IMR-90 (cell line): ENCODE data around the gene GATA5. TPM values are rescaled to one million over a fixed set of nuclear protein-coding genes. Genes with fewer than 3 reads are reported as not detected.

ENCODE experiments used
- ATAC-seq: fragments of 200-7000 bp; cut with Tn5 transposase; 2 replicates; pipeline ENCODE4 v1.9.1; 2020; ENCODE audit warnings: low read depth, mild to moderate bottlenecking, moderate library complexity
- BruUV-seq: library from RNA; stranded (reverse); fragments of 400-500 nt; replicated peaks from 2 replicates; lab custom pipeline; 2021; lab: Mats Ljungman, UMichigan
- CTCF ChIA-PET: fragments of 300-600 bp; formaldehyde crosslinking; extraction: SDS; loops from one replicate; lab custom pipeline; 2021; ENCODE audit warnings: antibody characterized with exemption; lab: Yijun Ruan, JAX
- POLR2A ChIA-PET: fragments of 300-600 bp; sonication (Branson Sonifier 250); formaldehyde crosslinking; loops from one replicate; lab custom pipeline; 2022; ENCODE audit warnings: antibody characterized with exemption; ENCODE audit not compliant: unreplicated experiment; lab: Charles Lee
- DNase-seq: peaks from one replicate; pipeline ENCODE4 v3.0.0; 2013
- H2AFZ ChIP-seq: replicated peaks from 2 replicates; pipeline ENCODE3; 2013; ENCODE audit warnings: low read length, mild to moderate bottlenecking; ENCODE audit not compliant: poor library complexity
- H2AK5ac ChIP-seq: 2 replicates; pipeline ENCODE4 v1.6.1; 2013; ENCODE audit warnings: low read depth, low read length, inconsistent platforms
- H2AK9ac ChIP-seq: replicated peaks from 2 replicates; pipeline ENCODE3; 2013; ENCODE audit warnings: mild to moderate bottlenecking, low read depth, low read length, moderate library complexity; ENCODE audit not compliant: poor library complexity
- H2BK120ac ChIP-seq: 2 replicates; pipeline ENCODE4 v1.6.1; 2013; ENCODE audit warnings: low read depth, low read length, inconsistent platforms
- H2BK15ac ChIP-seq: 3 replicates; pipeline ENCODE4 v1.6.1; 2013; ENCODE audit warnings: low read depth, low read length, inconsistent platforms
- H2BK20ac ChIP-seq: 2 replicates; pipeline ENCODE4 v1.6.1; 2013; ENCODE audit warnings: low read depth, mild to moderate bottlenecking, inconsistent platforms, low read length, moderate library complexity
- H2BK5ac ChIP-seq: 2 replicates; pipeline ENCODE4 v1.6.1; 2013; ENCODE audit warnings: mild to moderate bottlenecking, low read depth, low read length, inconsistent platforms; ENCODE audit not compliant: poor library complexity, severe bottlenecking
- H3K14ac ChIP-seq: replicated peaks from 2 replicates; pipeline ENCODE4 v1.6.1; 2013; ENCODE audit warnings: low read depth, low read length, inconsistent platforms
- H3K18ac ChIP-seq: 2 replicates; pipeline ENCODE4 v1.6.1; 2013; ENCODE audit warnings: low read depth, low read length, control low read depth
- H3K23ac ChIP-seq: 2 replicates; pipeline ENCODE4 v1.6.1; 2013; ENCODE audit warnings: low read depth, low read length, inconsistent platforms
- H3K27ac ChIP-seq: 2 replicates; pipeline ENCODE4 v1.5.1; 2013; ENCODE audit warnings: mild to moderate bottlenecking, control low read depth, low read length; ENCODE audit not compliant: insufficient read depth
- H3K27me3 ChIP-seq: 2 replicates; pipeline ENCODE4 v1.6.1; 2013; ENCODE audit warnings: low read length; ENCODE audit not compliant: control insufficient read depth, insufficient read depth
- H3K36me3 ChIP-seq: 2 replicates; pipeline ENCODE4 v1.6.1; 2013; ENCODE audit warnings: low read length, mixed read lengths; ENCODE audit not compliant: control insufficient read depth, insufficient read depth
- H3K4ac ChIP-seq: 2 replicates; pipeline ENCODE4 v1.6.1; 2013; ENCODE audit warnings: low read depth, low read length, inconsistent platforms
- H3K4me1 ChIP-seq: 2 replicates; pipeline ENCODE4 v1.6.1; 2013; ENCODE audit warnings: low read length, mixed read lengths; ENCODE audit not compliant: control insufficient read depth, insufficient read depth
- H3K4me2 ChIP-seq: 2 replicates; pipeline ENCODE4 v1.6.1; 2013; ENCODE audit warnings: low read depth, mild to moderate bottlenecking, control low read depth, low read length, moderate library complexity
- H3K4me3 ChIP-seq: 2 replicates; pipeline ENCODE4 v1.5.1; 2013; ENCODE audit warnings: low read depth, mild to moderate bottlenecking, control low read depth, low read length, moderate library complexity; ENCODE audit not compliant: insufficient read depth
- H3K56ac ChIP-seq: 2 replicates; pipeline ENCODE4 v1.6.1; 2013; ENCODE audit warnings: low read length, inconsistent platforms; ENCODE audit not compliant: insufficient read depth; ENCODE audit errors: extremely low read depth
- H3K79me1 ChIP-seq, 2 experiments: 2 replicates each; pipeline ENCODE4 v1.6.1; 2013; ENCODE audit warnings: low read length in 2 of 2, inconsistent platforms in 1 of 2, low read depth in 1 of 2
- H3K9ac ChIP-seq: 2 replicates; pipeline ENCODE4 v1.6.1; 2013; ENCODE audit warnings: low read depth, low read length, control low read depth
- H3K9me1 ChIP-seq: 2 replicates; pipeline ENCODE4 v1.6.1; 2013; ENCODE audit warnings: low read length, inconsistent platforms; ENCODE audit not compliant: insufficient read depth
- H3K9me3 ChIP-seq: 2 replicates; pipeline ENCODE4 v1.6.1; 2013; ENCODE audit warnings: low read length; ENCODE audit not compliant: control insufficient read depth, insufficient read depth
- H4K20me1 ChIP-seq: 2 replicates; pipeline ENCODE4 v1.6.1; 2013; ENCODE audit warnings: low read length, inconsistent platforms; ENCODE audit not compliant: insufficient read depth
- H4K5ac ChIP-seq: 2 replicates; pipeline ENCODE4 v1.6.1; 2013; ENCODE audit warnings: mild to moderate bottlenecking, low read depth, low read length, control low read depth
- H4K8ac ChIP-seq, 2 experiments: 2 replicates each; pipeline ENCODE4 v1.6.1; 2013; ENCODE audit warnings: low read depth in 2 of 2, low read length in 2 of 2, control low read depth in 1 of 2, inconsistent platforms in 1 of 2
- H4K91ac ChIP-seq: 2 replicates; pipeline ENCODE4 v1.6.1; 2013; ENCODE audit warnings: low read depth, low read length, inconsistent platforms; ENCODE audit not compliant: insufficient read depth
- BHLHE40 ChIP-seq: fragments of 150-350 bp; IDR thresholded peaks from 2 replicates; pipeline ENCODE4 v1.6.1; 2016; ENCODE audit warnings: mild to moderate bottlenecking, low read depth, low read length
- CEBPB ChIP-seq: IDR thresholded peaks from 2 replicates; pipeline ENCODE4 v1.6.1; 2012; ENCODE audit warnings: low read depth, low read length, improper control_type of control experiment
- CTCF ChIP-seq: conservative IDR thresholded peaks from 2 replicates; pipeline ENCODE4 v1.5.1; 2012; ENCODE audit warnings: mild to moderate bottlenecking, low read depth, low read length, improper control_type of control experiment
- ELK1 ChIP-seq: fragments of 150-350 bp; IDR thresholded peaks from 2 replicates; pipeline ENCODE4 v1.6.1; 2016; ENCODE audit warnings: low read depth, mild to moderate bottlenecking, low read length, moderate library complexity, borderline replicate concordance
- FOS ChIP-seq: fragments of 150-350 bp; IDR thresholded peaks from 2 replicates; pipeline ENCODE4 v1.6.1; 2016; ENCODE audit warnings: low read depth, low read length
- MAFK ChIP-seq: IDR thresholded peaks from 2 replicates; pipeline ENCODE4 v1.6.1; 2012; ENCODE audit warnings: low read depth, low read length, improper control_type of control experiment
- MAZ ChIP-seq: IDR thresholded peaks from 2 replicates; pipeline ENCODE4 v1.6.1; 2012; ENCODE audit warnings: low read depth, mild to moderate bottlenecking, low read length, improper control_type of control experiment, moderate library complexity, borderline replicate concordance
- MXI1 ChIP-seq: IDR thresholded peaks from 2 replicates; pipeline ENCODE4 v1.6.1; 2012; ENCODE audit warnings: low read depth, mild to moderate bottlenecking, low read length, moderate library complexity, borderline replicate concordance
- NFE2L2 ChIP-seq: fragments of 150-350 bp; IDR thresholded peaks from 2 replicates; pipeline ENCODE4 v1.6.1; 2016; ENCODE audit warnings: low read depth, mild to moderate bottlenecking, low read length
- POLR2A ChIP-seq: IDR thresholded peaks from 2 replicates; pipeline ENCODE4 v1.6.1; 2012; ENCODE audit warnings: mild to moderate bottlenecking, low read depth, low read length
- RAD21 ChIP-seq: IDR thresholded peaks from 2 replicates; pipeline ENCODE4 v1.6.1; 2012; ENCODE audit warnings: low read length, improper control_type of control experiment
- RCOR1 ChIP-seq: IDR thresholded peaks from 2 replicates; pipeline ENCODE4 v1.6.1; 2012; ENCODE audit warnings: mild to moderate bottlenecking, low read length, improper control_type of control experiment; ENCODE audit not compliant: insufficient replicate concordance
- SMC3 ChIP-seq: fragments of 150-350 bp; IDR thresholded peaks from 2 replicates; pipeline ENCODE4 v1.6.1; 2016; ENCODE audit warnings: low read depth, mild to moderate bottlenecking, antibody characterized with exemption, low read length, moderate library complexity
- WGBS, 2 experiments: methylation state at CpG; one replicate each; pipeline versions ENCODE4 v1.1.5 to v1.1.7; 2013; ENCODE audit warnings: missing lambda C conversion rate in 2 of 2; ENCODE audit not compliant: insufficient read length in 1 of 2; ENCODE audit errors: extremely low coverage in 2 of 2; 5-methylcytosine and 5-hydroxymethylcytosine counted together
- dilution Hi-C: fragments of 300-500 bp; cut with HindIII; formaldehyde crosslinking; loops from one replicate; pipeline ENCODE4 v1.14.3; 2018; ENCODE audit warnings: low sequenced_read_pairs; ENCODE audit not compliant: unreplicated experiment
- in situ Hi-C: fragments of 300-500 bp; cut with MboI; formaldehyde crosslinking; loops from 3 replicates; pipeline ENCODE4 v1.14.3; 2019; ENCODE audit warnings: low sequenced_read_pairs, inconsistent platforms, mixed read lengths
- intact Hi-C: fragments of 100-400 bp; cut with micrococcal nuclease; formaldehyde crosslinking; loops from 2 replicates; pipeline ENCODE4 v1.10.0; 2022
- polyA plus RNA-seq, 3 experiments: library from polyadenylated mRNA; depleted of rRNA; stranded (reverse); fragments of >200 nt; gene quantifications; 2 replicates each; pipeline ENCODE4 v1.2.3, GENCODE V29; 2012; ENCODE audit warnings: low replicate concordance in 1 of 3
- total RNA-seq: library from RNA; depleted of rRNA; stranded (reverse); fragments of >200 nt; gene quantifications from 2 replicates; pipeline ENCODE4 v1.2.3, GENCODE V29; 2012

The GATA5 gene
- total and polyA plus RNA-seq, 2 of the 4 experiments (the other 2 are of a cell fraction): not detected

GRCh38 chr20:62421716-62421990 is 54.1 kb downstream of the GATA5 start:
- H2BK20ac ChIP-seq: no peak overlapping the region

More at GRCh38 chr20:62421716-62421990, 54.1 kb downstream of the GATA5 start:
- no peak overlapping the region for H3K27ac ChIP-seq
- in situ Hi-C loops: no loop called here
- no peak overlapping the region for H4K91ac ChIP-seq
- no peaks in the 10 kb centered on the region; the same call in 1 of the 2 replicates for H4K20me1 ChIP-seq
- no peak overlapping the region for H3K14ac ChIP-seq
- H3K18ac ChIP-seq: no peak overlapping the region
- H3K9me1 ChIP-seq: peaks cover 6% of the 10 kb centered on the region; the same call in 1 of the 2 replicates
- no peak overlapping the region for H3K9ac ChIP-seq
- dilution Hi-C loops: no loop called here
- H4K5ac ChIP-seq: no peak overlapping the region
- WGBS, 2 experiments: 61% methylated on average over 3 of the region's 6 CpGs; no CpG with 5 or more reads in 1 of the 2 experiments
- H3K4me2 ChIP-seq: no peak overlapping the region
- intact Hi-C loops: no loop called here
- no peaks in the 10 kb centered on the region for H3K79me1 ChIP-seq
- H3K27me3 ChIP-seq: peaks cover 12% of the 10 kb centered on the region; the same call in 1 of the 2 replicates
- no peak overlapping the region for H3K4me3 ChIP-seq
- H2BK120ac ChIP-seq: no peak overlapping the region
- H3K23ac ChIP-seq: no peak overlapping the region
- H2AK5ac ChIP-seq: no peak overlapping the region
- no peak overlapping the region for H3K4ac ChIP-seq
- DNase-seq: no peak
- H2AFZ ChIP-seq: no peak overlapping the region
- TF ChIP-seq SMC3 (no peak), FOS (no peak), NFE2L2 (no peak), CTCF (no peak), MAFK (no peak), MXI1 (no peak), MAZ (no peak), RAD21 (no peak), RCOR1 (no peak), BHLHE40 (no peak), ELK1 (no peak), POLR2A (no peak), CEBPB (no peak)
- no peak overlapping the region for H2BK5ac ChIP-seq
- no peaks in the 10 kb centered on the region for H3K4me1 ChIP-seq
- CTCF ChIA-PET: no interaction called here
- no TSS peak for BruUV-seq
- no peaks in the 10 kb centered on the region for H3K9me3 ChIP-seq
- POLR2A ChIA-PET: no interaction called here
- no peak overlapping the region for H2AK9ac ChIP-seq
- H4K8ac ChIP-seq: no peak overlapping the region
- no peaks in the 10 kb centered on the region for H3K36me3 ChIP-seq
- H2BK15ac ChIP-seq: no peak overlapping the region
- ATAC-seq: no peak
- H3K56ac ChIP-seq: no peak overlapping the region
